ENCODE measurements around the gene FNDC3A. TPM values are rescaled to one million over a fixed set of nuclear protein-coding genes. Genes with fewer than 3 reads are reported as not detected.

Gene FNDC3A
- polyA plus RNA-seq, 6 donors from 2014 or later = 6.8 to 9.8 (median 8.0) TPM

DNA sequence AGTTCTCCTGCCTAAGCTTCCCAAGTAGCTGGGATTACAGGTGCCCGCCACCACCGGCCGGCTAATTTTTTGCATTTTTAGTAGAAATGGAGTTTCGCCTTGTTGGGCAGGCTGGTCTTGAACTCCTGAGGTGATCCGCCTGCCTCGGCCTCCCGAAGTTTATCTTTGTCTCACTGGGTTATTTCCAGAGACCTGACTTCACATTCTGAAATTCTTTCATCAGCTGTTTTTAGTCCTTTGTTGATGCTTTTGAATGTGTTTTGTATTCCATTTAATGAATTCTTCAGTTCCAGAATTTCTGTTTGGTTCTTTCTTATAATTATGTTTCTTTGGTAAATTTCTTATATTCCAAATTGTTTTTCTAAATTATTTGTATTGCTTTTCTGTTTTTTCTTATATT is 189.0 kb downstream of the FNDC3A start:
- ATAC-seq (ENCODE audit: low read depth in 2 of 2) (no peak), DNase-seq (no peak)
- H3K27me3 Mint-ChIP-seq = no peaks in the 10 kb centered on the region
- H3K27ac Mint-ChIP-seq = peak overlapping the region in 1 of 6 donors; percentile 70
- peaks cover 6 to 17% (median 9%) of the 10 kb centered on the region in 3 donors for H3K4me1 Mint-ChIP-seq
- peaks cover 11 to 41% (median 24%) of the 10 kb centered on the region in 7 donors for H3K9me3 Mint-ChIP-seq
- peaks cover 39 to 52% of the 10 kb centered on the region in 2 donors for H3K36me3 Mint-ChIP-seq
- H3K4me3 Mint-ChIP-seq = no peak overlapping the region

DNA sequence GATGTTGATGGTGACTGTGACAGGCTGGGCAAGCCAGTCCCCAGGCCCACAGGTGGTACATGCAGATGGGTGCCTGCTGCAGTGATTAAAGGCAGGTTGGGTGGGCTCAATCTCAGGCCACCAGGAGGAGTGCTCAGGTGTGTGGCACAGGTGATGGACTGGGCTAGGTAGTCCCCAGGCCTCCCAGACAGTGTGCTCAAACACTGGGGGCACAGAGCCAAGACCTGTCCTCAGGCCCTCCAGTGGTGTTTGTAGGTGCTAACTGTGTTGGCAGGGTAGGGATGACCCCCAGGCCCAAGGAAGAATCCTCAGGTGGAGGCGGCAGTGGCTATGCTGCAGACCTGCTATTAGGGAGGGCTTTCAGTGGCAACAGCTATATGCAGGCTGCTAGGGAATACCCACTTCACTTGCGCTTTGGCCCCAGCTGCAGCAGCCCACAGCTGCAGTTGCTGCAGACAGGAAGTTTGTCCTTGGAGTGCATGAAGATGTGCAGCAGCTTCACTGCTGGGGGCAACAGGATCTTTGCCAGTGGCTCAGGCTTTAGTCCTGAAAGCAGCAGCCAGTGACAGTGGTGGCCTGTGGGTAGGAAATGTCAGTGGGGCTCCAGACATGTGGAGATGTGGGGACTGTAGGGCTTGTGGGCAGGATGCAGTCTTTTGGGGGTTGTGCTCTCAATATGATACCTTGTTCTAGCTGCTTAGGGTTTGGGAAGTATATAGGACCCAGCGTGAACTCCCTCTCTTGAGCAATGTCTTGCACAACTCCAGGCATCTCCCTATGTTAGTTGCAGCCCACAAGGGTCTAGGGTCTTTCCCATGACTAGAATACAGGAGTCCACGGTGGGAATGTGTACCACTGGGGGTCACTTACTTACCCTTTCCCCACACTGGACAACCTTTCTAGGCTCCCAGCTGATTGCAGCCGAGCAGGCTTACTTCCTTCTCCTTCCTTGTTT is 190.4 kb downstream of the FNDC3A start:
- Mint-ChIP-seq H3K36me3 (peaks cover 39 to 44% of the 10 kb centered on the region in 2 donors), H3K9me3 (peaks cover 11 to 37% (median 24%) of the 10 kb centered on the region in 7 donors), H3K4me1 (peaks cover 3 to 17% (median 4%) of the 10 kb centered on the region in 3 donors), H3K27me3 (no peaks in the 10 kb centered on the region), H3K27ac (peak overlapping the region in 3 of 6 donors; percentile 12 to 39 (median 15)), H3K4me3 (peak overlapping the region in 1 of 8 donors; percentile 30)
- ATAC-seq (ENCODE audit: low read depth in 2 of 2) = no peak
- DNase-seq = no peak

GRCh38 chr13:49171359-49171758 is 195.6 kb downstream of the FNDC3A start:
- Mint-ChIP-seq H3K4me1 (peaks cover 0 to 3% (median 0%) of the 10 kb centered on the region in 3 donors), H3K4me3 (no peak overlapping the region), H3K27ac (no peak overlapping the region), H3K27me3 (no peaks in the 10 kb centered on the region), H3K9me3 (peaks cover 0 to 4% (median 0%) of the 10 kb centered on the region in 7 donors), H3K36me3 (peaks cover 13 to 29% of the 10 kb centered on the region in 2 donors)
- DNase-seq = no peak
- no peak for ATAC-seq (ENCODE audit: low read depth in 2 of 2)

GRCh38 chr13:49183672-49184325 is 208.1 kb downstream of the FNDC3A start:
- no peak overlapping the region for H3K4me3 Mint-ChIP-seq
- peaks cover 10 to 27% of the 10 kb centered on the region in 2 donors for H3K36me3 Mint-ChIP-seq
- no peak for ATAC-seq (ENCODE audit: low read depth in 2 of 2)
- H3K9me3 Mint-ChIP-seq = no peaks in the 10 kb centered on the region
- DNase-seq = no peak
- H3K27me3 Mint-ChIP-seq = no peaks in the 10 kb centered on the region
- no peaks in the 10 kb centered on the region for H3K4me1 Mint-ChIP-seq
- no peak overlapping the region for H3K27ac Mint-ChIP-seq

- H3K36me3 Mint-ChIP-seq = peaks cover 9 to 26% of the 10 kb centered on the region in 2 donors
- H3K27me3 Mint-ChIP-seq = no peaks in the 10 kb centered on the region
These were observed 208.9 kb downstream of the FNDC3A start for GRCh38 chr13:49184621-49185020.

DNA sequence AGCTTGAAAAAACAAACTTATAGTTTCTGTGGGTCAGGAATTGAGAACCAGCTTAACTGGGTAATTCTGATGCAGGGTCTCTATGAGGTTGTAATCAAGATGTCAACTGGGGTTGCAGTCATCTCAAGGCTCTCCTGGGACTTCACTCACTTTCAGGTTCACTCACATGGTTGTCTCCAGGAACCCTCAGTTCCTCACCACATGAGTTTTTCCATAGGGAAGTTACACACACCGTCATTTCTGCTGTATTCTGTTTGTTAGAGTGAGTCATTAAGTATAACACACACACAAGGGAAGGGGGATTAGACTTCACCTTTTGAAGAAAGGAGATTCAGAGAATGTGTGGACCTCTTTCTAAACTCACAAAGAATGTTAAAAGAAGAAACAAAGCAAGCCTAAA is 209.6 kb downstream of the FNDC3A start:
- Mint-ChIP-seq H3K4me1 (no peaks in the 10 kb centered on the region), H3K36me3 (peaks cover 9 to 26% of the 10 kb centered on the region in 2 donors), H3K27ac (peak overlapping the region in 2 of 6 donors; percentile 4 to 47), H3K27me3 (no peaks in the 10 kb centered on the region), H3K4me3 (no peak overlapping the region), H3K9me3 (no peaks in the 10 kb centered on the region)
- no peak for ATAC-seq (ENCODE audit: low read depth in 2 of 2)
- no peak for DNase-seq

More at GRCh38 chr13:49184621-49185020, 208.9 kb downstream of the FNDC3A start:
- Mint-ChIP-seq H3K9me3 (no peaks in the 10 kb centered on the region), H3K4me1 (no peaks in the 10 kb centered on the region), H3K4me3 (no peak overlapping the region), H3K27ac (no peak overlapping the region)
- DNase-seq (no peak), ATAC-seq (ENCODE audit: low read depth in 2 of 2) (no peak)

DNA sequence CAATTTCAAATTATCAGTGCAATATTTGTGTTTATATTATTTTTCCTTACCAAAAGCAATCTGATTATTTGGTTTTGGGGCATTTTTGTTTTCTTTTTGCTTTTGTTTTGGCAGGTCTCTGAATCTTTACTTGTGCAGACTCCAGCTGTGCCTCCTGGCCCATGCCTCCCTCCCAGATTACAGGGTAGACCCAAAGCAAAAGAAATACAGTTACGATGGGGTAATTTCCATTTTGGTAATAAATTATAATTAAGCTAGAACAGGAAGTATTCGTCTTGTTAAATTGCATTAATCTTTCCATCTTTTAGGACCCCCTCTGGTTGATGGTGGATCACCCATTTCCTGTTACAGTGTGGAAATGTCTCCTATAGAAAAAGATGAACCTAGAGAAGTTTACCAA is 215.2 kb downstream of the FNDC3A start:
- peak overlapping the region in 1 of 6 donors; percentile 38 for H3K27ac Mint-ChIP-seq
- H3K9me3 Mint-ChIP-seq = no peaks in the 10 kb centered on the region
- ATAC-seq (ENCODE audit: low read depth in 2 of 2) = no peak
- no peak for DNase-seq
- no peak overlapping the region for H3K4me3 Mint-ChIP-seq
- H3K36me3 Mint-ChIP-seq = peaks cover 9 to 21% of the 10 kb centered on the region in 2 donors
- H3K4me1 Mint-ChIP-seq = no peaks in the 10 kb centered on the region
- no peaks in the 10 kb centered on the region for H3K27me3 Mint-ChIP-seq

DNA sequence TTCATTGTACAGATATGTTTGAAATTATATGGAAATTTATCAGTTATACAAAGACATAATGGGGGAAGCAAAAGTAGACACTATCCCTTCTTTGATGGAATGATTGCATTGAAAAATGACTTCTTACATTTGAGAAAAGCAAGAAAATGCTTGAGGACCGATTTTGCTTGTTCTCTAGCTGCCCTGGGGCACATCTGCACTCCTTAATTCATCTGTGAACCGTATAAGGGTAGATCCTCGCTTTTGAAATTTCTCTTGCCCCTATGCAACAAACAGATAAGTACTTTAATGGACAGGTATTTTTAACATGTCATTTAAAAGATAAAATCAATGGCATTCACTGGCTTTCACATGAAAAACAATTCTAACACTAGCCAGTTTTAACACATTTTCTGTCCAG is 230.9 kb downstream of the FNDC3A start:
- Mint-ChIP-seq H3K27me3 (no peaks in the 10 kb centered on the region), H3K27ac (no peak overlapping the region), H3K36me3 (peaks cover 11 to 15% of the 10 kb centered on the region in 2 donors), H3K9me3 (no peaks in the 10 kb centered on the region), H3K4me1 (no peaks in the 10 kb centered on the region), H3K4me3 (no peak overlapping the region)
- DNase-seq (no peak), ATAC-seq (ENCODE audit: low read depth in 2 of 2) (no peak)

GRCh38 chr13:49208619-49209018 is 232.9 kb downstream of the FNDC3A start:
- Mint-ChIP-seq H3K27me3 (no peaks in the 10 kb centered on the region), H3K36me3 (peaks cover 11% of the 10 kb centered on the region in 2 donors), H3K4me3 (no peak overlapping the region), H3K27ac (no peak overlapping the region), H3K9me3 (no peaks in the 10 kb centered on the region), H3K4me1 (peaks cover 1 to 4% (median 3%) of the 10 kb centered on the region in 3 donors)
- DNase-seq (no peak), ATAC-seq (ENCODE audit: low read depth in 2 of 2) (no peak)

GRCh38 chr13:49210114-49210513 is 234.4 kb downstream of the FNDC3A start:
- Mint-ChIP-seq H3K27ac (no peak overlapping the region), H3K4me1 (peaks cover 14 to 19% (median 16%) of the 10 kb centered on the region in 3 donors), H3K36me3 (peaks cover 7 to 11% of the 10 kb centered on the region in 2 donors), H3K4me3 (no peak overlapping the region), H3K9me3 (peaks cover 0 to 3% (median under 1%) of the 10 kb centered on the region in 7 donors), H3K27me3 (no peaks in the 10 kb centered on the region)
- ATAC-seq (ENCODE audit: low read depth in 2 of 2) (no peak), DNase-seq (no peak)

GRCh38 chr13:49210669-49211068 is 235.0 kb downstream of the FNDC3A start:
- DNase-seq (no peak), ATAC-seq (ENCODE audit: low read depth in 2 of 2) (no peak)
- H3K9me3 Mint-ChIP-seq = peaks cover 0 to 6% (median 2%) of the 10 kb centered on the region in 7 donors
- H3K4me1 Mint-ChIP-seq = peaks cover 17 to 22% (median 18%) of the 10 kb centered on the region in 3 donors
- no peaks in the 10 kb centered on the region for H3K27me3 Mint-ChIP-seq
- H3K4me3 Mint-ChIP-seq = no peak overlapping the region
- peaks cover 7 to 8% of the 10 kb centered on the region in 2 donors for H3K36me3 Mint-ChIP-seq
- no peak overlapping the region for H3K27ac Mint-ChIP-seq

GRCh38 chr13:49213539-49213938 is 237.8 kb downstream of the FNDC3A start:
- DNase-seq (no peak), ATAC-seq (ENCODE audit: low read depth in 2 of 2) (peak; percentile 43 to 51)
- Mint-ChIP-seq H3K4me3 (peak overlapping the region in 2 of 8 donors; percentile 0 to 55), H3K27ac (peak overlapping the region in 1 of 6 donors; percentile 42), H3K36me3 (peaks cover 0 to 19% of the 10 kb centered on the region in 2 donors), H3K27me3 (peaks cover 21 to 23% (median 22%) of the 10 kb centered on the region in 3 donors), H3K9me3 (peaks cover 0 to 26% (median 7%) of the 10 kb centered on the region in 7 donors), H3K4me1 (peaks cover 23 to 28% (median 26%) of the 10 kb centered on the region in 3 donors)

Data from naive B cell (primary cell).